PC-3 (cell line): ENCODE measurements around the gene PPP6C.

Source experiments
- EZH2 ChIP-seq: fragments of 300-600 bp; sonication (generic); IDR thresholded peaks from one replicate; pipeline ENCODE4 v1.6.1; 2017; ENCODE audit warnings: antibody characterized with exemption, mild to moderate bottlenecking, low read length; ENCODE audit not compliant: unreplicated experiment
- TF ChIP-seq, protein P1 (sequence below): fragments of 300-600 bp; sonication (generic); conservative IDR thresholded peaks from 2 replicates; pipeline ENCODE4 v1.5.1; 2017; ENCODE audit warnings: antibody characterized with exemption, low read depth, mild to moderate bottlenecking, low read length

DNA sequence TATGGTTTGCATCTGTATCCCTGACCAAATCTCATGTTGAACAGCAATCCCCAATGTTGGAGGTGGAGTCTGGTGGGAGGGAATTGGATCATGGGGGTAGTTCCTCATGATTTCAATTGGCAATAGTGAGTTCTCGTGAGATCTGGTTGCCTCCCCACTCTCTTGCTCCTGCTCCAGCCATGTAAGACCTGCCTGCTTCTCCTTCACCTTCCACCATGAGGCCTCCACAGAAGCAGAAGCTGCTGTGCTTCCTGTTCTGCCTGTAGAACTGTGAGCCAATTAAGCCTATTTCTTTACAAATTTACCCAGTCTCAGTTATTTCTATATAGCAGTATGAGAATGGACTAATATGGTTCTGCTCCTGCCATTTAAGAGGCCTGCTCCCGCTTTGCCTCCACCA is 79.1 kb downstream of the PPP6C start:
- TF ChIP-seq EZH2, result no peak
- TF ChIP-seq, protein P1, sequence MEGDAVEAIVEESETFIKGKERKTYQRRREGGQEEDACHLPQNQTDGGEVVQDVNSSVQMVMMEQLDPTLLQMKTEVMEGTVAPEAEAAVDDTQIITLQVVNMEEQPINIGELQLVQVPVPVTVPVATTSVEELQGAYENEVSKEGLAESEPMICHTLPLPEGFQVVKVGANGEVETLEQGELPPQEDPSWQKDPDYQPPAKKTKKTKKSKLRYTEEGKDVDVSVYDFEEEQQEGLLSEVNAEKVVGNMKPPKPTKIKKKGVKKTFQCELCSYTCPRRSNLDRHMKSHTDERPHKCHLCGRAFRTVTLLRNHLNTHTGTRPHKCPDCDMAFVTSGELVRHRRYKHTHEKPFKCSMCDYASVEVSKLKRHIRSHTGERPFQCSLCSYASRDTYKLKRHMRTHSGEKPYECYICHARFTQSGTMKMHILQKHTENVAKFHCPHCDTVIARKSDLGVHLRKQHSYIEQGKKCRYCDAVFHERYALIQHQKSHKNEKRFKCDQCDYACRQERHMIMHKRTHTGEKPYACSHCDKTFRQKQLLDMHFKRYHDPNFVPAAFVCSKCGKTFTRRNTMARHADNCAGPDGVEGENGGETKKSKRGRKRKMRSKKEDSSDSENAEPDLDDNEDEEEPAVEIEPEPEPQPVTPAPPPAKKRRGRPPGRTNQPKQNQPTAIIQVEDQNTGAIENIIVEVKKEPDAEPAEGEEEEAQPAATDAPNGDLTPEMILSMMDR, result no peak
